Activated gamma-delta T cell treated with anti-CD3 and anti-CD28 coated beads, Interleukin-2, amount 50 U/mL, for 16 hours (primary cell): Measurements from ENCODE around the gene TRMT11.

Experiments
- DNase-seq: peaks from one replicate; pipeline ENCODE4 v3.0.0-alpha.2; 2020; ENCODE audit warnings: low read depth

The TRMT11 gene

GRCh38 chr6:126076992-126077664 lies 90.8 kb downstream of the TRMT11 start:
- DNase-seq = no peak

DNA sequence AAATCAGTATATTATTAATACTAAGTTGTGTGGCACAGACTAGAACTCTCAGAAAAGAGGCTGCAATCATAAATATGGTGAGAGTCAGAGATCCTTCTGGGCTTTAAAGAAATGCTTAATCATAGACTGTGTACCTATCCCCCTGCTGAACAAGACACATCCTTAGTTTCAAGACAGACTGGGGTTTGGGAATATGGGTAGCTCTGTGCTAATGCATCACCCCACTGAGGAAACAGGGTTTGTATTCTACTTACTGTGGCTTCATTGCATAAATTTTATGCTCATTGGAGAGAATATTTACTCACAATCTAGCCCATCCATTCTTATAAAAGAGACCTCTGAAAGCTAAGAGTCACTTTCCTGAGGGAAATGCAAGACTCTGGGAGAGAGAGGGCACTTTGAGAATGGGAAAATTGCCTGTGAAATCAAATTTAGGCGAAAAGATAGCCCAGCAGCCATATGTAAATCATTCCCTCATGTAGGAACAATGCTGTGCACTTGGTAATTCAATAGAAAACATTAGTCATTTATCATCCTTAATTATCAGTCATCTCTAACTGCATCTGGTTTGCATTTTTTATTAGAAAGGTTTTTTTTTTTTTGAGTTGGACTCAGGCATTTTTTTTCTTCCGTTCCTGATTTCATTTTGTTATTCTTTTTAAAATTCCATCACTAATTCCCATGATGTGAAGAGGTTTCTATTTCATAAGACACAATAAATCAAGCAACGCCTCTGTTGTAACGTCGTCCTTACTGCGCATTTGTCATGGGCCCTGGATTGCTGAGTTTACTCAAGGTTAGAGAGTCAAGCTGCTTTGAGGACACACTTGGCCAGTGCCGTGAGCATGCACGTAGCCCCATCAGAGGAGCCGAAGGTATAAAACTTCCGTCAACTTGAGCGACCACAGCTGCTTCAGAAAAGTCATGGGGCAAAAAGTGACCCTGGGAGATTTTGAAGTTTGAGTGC lies 91.8 kb downstream of the TRMT11 start:
- DNase-seq = no peak

GRCh38 chr6:126083875-126084274 lies 97.5 kb downstream of the TRMT11 start:
- no peak for DNase-seq

DNA sequence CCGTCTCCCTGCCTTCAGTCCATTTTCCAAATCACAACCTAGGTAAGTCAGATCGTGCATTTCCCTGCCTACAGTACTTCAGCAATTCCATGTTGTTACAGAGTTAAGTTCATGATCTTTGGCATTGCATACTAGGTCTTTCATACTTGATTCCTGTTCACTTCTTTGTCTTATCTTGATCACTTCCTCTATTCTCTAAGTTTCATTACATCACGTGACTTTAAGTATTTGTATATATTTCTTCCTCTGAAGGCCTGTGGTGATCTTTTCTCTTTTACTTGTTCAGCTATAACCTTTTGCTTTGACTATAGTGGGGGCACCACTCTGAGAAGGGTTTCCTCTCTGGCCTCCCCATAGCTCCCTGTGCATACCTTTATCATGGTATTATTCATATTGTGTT lies 100.2 kb downstream of the TRMT11 start:
- no peak for DNase-seq
